Measurements from ENCODE around the gene MEX3D. TPM values are rescaled to one million over a fixed set of nuclear protein-coding genes. Genes with fewer than 3 reads are reported as not detected.
A peak's percentile ranks its signal among the peaks of the same experiment; 100 is the strongest.

The MEX3D gene
- total RNA-seq, 2 donors from 2014 or later = 6.7 to 8.2 TPM

GRCh38 chr19:1605236-1606137, 37.4 kb upstream of the MEX3D start, which contains the start of gene UQCR11:
TSS of gene UQCR11 (minus strand) at chr19:1605462. CDS start at chr19:1605409, 53 bp downstream.
- Mint-ChIP-seq H3K9me3 (no peaks in the 10 kb centered on the region), H3K4me3 (peak within 1 kb of the TSS; percentile 89), H3K36me3 (ENCODE audit: low read depth) (peaks cover 26% of the 10 kb centered on the region), H3K27ac (peak within 1 kb of the TSS; percentile 90), H3K4me1 (peaks cover 7% of the 10 kb centered on the region), H3K27me3 (no peaks in the 10 kb centered on the region)
- peak; percentile 93 for ATAC-seq (replicated peaks)

- Mint-ChIP-seq H3K4me1 (peaks cover 4% of the 10 kb centered on the region), H3K9me3 (no peaks in the 10 kb centered on the region), H3K27me3 (no peaks in the 10 kb centered on the region), H3K36me3 (ENCODE audit: low read depth) (peaks cover 41% of the 10 kb centered on the region), H3K4me3 (no peak overlapping the region), H3K27ac (no peak overlapping the region)
- no peak for ATAC-seq (replicated peaks)
Measured at GRCh38 chr19:1602091-1602707, 34.1 kb upstream of the MEX3D start.

GRCh38 chr19:1601613-1602064, 33.5 kb upstream of the MEX3D start:
- no peak overlapping the region for H3K4me3 Mint-ChIP-seq
- peaks cover 4% of the 10 kb centered on the region for H3K4me1 Mint-ChIP-seq
- no peaks in the 10 kb centered on the region for H3K27me3 Mint-ChIP-seq
- H3K36me3 Mint-ChIP-seq (ENCODE audit: low read depth) = peaks cover 47% of the 10 kb centered on the region
- no peak overlapping the region for H3K27ac Mint-ChIP-seq
- ATAC-seq (replicated peaks) = no peak
- no peaks in the 10 kb centered on the region for H3K9me3 Mint-ChIP-seq

GRCh38 chr19:1599460-1599846, 31.3 kb upstream of the MEX3D start:
- H3K9me3 Mint-ChIP-seq = no peaks in the 10 kb centered on the region

GRCh38 chr19:1598777-1599459, 30.8 kb upstream of the MEX3D start:
- H3K27me3 Mint-ChIP-seq = no peaks in the 10 kb centered on the region
- H3K4me1 Mint-ChIP-seq = no peaks in the 10 kb centered on the region
- H3K36me3 Mint-ChIP-seq (ENCODE audit: low read depth) = peaks cover 57% of the 10 kb centered on the region
- H3K9me3 Mint-ChIP-seq = no peaks in the 10 kb centered on the region
- ATAC-seq (replicated peaks) = no peak
- no peak overlapping the region for H3K4me3 Mint-ChIP-seq
- H3K27ac Mint-ChIP-seq = no peak overlapping the region

More at GRCh38 chr19:1599460-1599846, 31.3 kb upstream of the MEX3D start:
- ATAC-seq (replicated peaks) = no peak
- Mint-ChIP-seq H3K36me3 (ENCODE audit: low read depth) (peaks cover 56% of the 10 kb centered on the region), H3K4me3 (no peak overlapping the region), H3K27ac (no peak overlapping the region), H3K4me1 (no peaks in the 10 kb centered on the region), H3K27me3 (no peaks in the 10 kb centered on the region)

- peak overlapping the region; percentile 75 for H3K27ac Mint-ChIP-seq
- H3K4me3 Mint-ChIP-seq = peak overlapping the region; percentile 95
- ATAC-seq (replicated peaks) = no peak
- H3K9me3 Mint-ChIP-seq = no peaks in the 10 kb centered on the region
- H3K27me3 Mint-ChIP-seq = no peaks in the 10 kb centered on the region
- H3K4me1 Mint-ChIP-seq = no peaks in the 10 kb centered on the region
- peaks cover 64% of the 10 kb centered on the region for H3K36me3 Mint-ChIP-seq (ENCODE audit: low read depth)
Measured at GRCh38 chr19:1593501-1593772, 25.3 kb upstream of the MEX3D start.

GRCh38 chr19:1592755-1593500, 24.8 kb upstream of the MEX3D start, which contains the start of gene MBD3:
TSS of gene MBD3 (minus strand) at chr19:1592865. CDS start at chr19:1592631, 234 bp downstream.
- H3K36me3 Mint-ChIP-seq (ENCODE audit: low read depth) = peaks cover 59% of the 10 kb centered on the region
- peak; percentile 88 for ATAC-seq (replicated peaks)
- H3K27me3 Mint-ChIP-seq = no peaks in the 10 kb centered on the region
- H3K4me3 Mint-ChIP-seq = peak within 1 kb of the TSS; percentile 95
- H3K4me1 Mint-ChIP-seq = no peaks in the 10 kb centered on the region
- peak within 1 kb of the TSS; percentile 91 for H3K27ac Mint-ChIP-seq
- no peaks in the 10 kb centered on the region for H3K9me3 Mint-ChIP-seq

GRCh38 chr19:1592024-1592754, 24.1 kb upstream of the MEX3D start:
- Mint-ChIP-seq H3K4me1 (no peaks in the 10 kb centered on the region), H3K9me3 (no peaks in the 10 kb centered on the region), H3K36me3 (ENCODE audit: low read depth) (peaks cover 57% of the 10 kb centered on the region), H3K4me3 (peak overlapping the region; percentile 95), H3K27me3 (no peaks in the 10 kb centered on the region), H3K27ac (peak overlapping the region; percentile 91)
- peak; percentile 91 for ATAC-seq (replicated peaks)

- peaks cover 51% of the 10 kb centered on the region for H3K36me3 Mint-ChIP-seq (ENCODE audit: low read depth)
- no peaks in the 10 kb centered on the region for H3K4me1 Mint-ChIP-seq
- peak overlapping the region; percentile 91 for H3K27ac Mint-ChIP-seq
- no peaks in the 10 kb centered on the region for H3K9me3 Mint-ChIP-seq
- H3K27me3 Mint-ChIP-seq = no peaks in the 10 kb centered on the region
- no peak for ATAC-seq (replicated peaks)
- H3K4me3 Mint-ChIP-seq = peak overlapping the region; percentile 95
Measured at GRCh38 chr19:1591421-1592023, 23.4 kb upstream of the MEX3D start.

- Mint-ChIP-seq H3K4me1 (no peaks in the 10 kb centered on the region), H3K27ac (peak overlapping the region; percentile 91), H3K27me3 (no peaks in the 10 kb centered on the region), H3K9me3 (no peaks in the 10 kb centered on the region), H3K36me3 (ENCODE audit: low read depth) (peaks cover 54% of the 10 kb centered on the region), H3K4me3 (peak overlapping the region; percentile 95)
- no peak for ATAC-seq (replicated peaks)
Measured at GRCh38 chr19:1590641-1591397, 22.7 kb upstream of the MEX3D start.

- Mint-ChIP-seq H3K27ac (no peak overlapping the region), H3K36me3 (ENCODE audit: low read depth) (peaks cover 65% of the 10 kb centered on the region), H3K9me3 (no peaks in the 10 kb centered on the region), H3K4me3 (no peak overlapping the region), H3K27me3 (no peaks in the 10 kb centered on the region), H3K4me1 (no peaks in the 10 kb centered on the region)
- ATAC-seq (replicated peaks) = no peak
Measured at GRCh38 chr19:1587872-1588271, 19.7 kb upstream of the MEX3D start.

GRCh38 chr19:1585243-1585580, 17.1 kb upstream of the MEX3D start:
- ATAC-seq (replicated peaks) = no peak
- Mint-ChIP-seq H3K27ac (no peak overlapping the region), H3K9me3 (no peaks in the 10 kb centered on the region), H3K4me1 (no peaks in the 10 kb centered on the region), H3K27me3 (no peaks in the 10 kb centered on the region), H3K36me3 (ENCODE audit: low read depth) (peaks cover 75% of the 10 kb centered on the region), H3K4me3 (no peak overlapping the region)
